ENCODE results near the gene STX11.

STX11 gene

DNA sequence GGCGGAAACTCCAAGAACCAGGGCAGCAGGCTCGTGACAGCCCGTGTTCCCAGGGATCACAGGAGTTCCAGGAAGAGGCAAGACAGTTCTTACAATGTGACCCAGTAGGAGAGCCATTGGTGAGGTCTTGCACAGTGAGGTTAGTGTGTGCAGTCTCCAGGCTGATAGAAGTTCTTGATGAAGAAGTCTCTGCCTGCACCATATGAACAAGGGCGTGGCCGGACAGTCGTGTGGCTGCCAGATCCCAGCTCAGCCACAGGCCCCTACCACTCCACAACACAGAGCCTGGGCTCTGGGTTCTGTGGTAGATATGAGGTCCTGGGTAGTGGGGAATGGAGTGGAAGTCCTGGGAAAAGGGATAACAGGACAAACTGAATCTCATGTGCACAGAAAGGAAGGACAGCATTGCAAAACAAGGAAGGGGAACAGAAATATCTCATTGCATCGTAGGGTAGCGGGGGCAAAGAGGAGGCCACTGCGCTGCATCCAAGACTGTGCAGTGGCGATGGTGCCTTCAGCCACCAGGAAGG lies 65.2 kb downstream of the STX11 start:
- DNase-seq (ENCODE audit: low read depth): peak; percentile 44

DNA sequence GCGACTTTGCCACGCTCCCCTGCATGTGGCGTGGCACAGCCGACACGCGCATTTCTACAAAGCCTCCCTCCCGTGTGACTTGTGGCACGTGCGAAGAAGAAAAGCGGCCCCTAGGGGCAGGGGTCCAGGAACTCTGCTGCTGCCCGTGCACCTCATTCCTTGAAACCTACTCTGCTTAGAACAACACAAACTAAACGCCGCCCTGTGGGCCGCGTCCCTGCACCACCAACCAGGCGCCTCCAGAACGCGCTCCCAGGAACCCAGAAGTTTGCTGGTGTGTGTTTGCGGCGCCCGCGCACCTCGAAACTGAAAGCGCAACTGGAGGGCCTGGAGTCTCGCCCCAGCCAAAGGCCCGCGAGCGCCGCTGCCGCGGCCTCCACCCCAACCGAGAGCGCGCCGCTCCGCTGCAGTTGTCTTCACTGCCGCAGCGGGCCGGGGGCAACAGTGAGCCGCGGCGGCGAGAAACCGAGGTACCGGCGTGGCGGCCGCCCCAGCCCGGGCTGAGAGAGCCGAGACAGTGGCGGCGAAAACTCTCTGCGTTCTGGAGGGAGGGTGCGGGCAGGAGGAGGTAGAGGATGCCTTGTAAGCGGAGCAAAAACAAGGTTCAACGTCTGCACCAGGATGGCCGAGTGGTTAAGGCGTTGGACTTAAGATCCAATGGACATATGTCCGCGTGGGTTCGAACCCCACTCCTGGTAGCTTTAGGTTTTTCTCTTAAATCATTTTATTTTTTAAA lies 65.8 kb downstream of the STX11 start:
- DNase-seq (ENCODE audit: low read depth): peak; percentile 96

GRCh38 chr6:144216668-144217218 lies 66.4 kb downstream of the STX11 start:
- DNase-seq (ENCODE audit: low read depth): peak; percentile 96

DNA sequence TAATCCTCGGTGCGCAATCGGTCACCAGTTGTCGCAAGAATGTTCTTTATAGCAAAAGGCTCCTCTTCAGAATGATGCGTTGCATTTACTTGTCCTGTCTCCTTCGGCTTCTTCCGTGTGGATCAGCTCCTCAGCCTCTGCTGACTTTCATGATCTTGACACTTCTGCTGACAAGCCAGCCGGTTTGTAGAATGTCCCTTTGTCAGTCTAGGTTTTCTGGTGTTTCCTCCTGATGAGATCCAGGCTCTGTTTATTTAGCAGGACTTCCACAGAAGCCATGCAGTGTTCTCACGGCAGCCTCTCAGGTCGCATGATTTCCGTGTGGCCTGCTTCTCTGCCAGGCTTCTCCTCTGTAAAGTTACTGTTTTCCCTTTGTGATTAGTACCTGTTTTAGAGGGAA lies 66.9 kb downstream of the STX11 start:
- no peak for DNase-seq (ENCODE audit: low read depth)

DNA sequence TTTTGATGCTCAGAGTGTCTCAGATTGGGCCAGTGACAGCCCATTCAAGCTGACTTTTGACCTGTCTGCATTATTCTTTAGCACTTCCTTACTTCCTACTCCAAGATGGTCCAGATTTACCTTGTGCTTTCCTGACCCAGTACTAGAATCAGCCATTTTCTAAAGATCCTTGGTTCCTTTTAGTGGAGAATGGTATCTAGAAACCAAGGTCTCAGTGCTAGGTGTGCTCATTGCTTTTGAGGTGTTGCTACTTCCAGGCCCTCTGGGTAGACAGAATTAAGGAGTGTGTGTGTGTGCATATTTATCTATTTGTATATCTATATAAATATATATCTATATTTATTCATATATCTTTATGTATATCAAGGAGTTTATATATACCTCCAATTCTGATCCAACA lies 67.5 kb downstream of the STX11 start:
- DNase-seq (ENCODE audit: low read depth): no peak

- DNase-seq (ENCODE audit: low read depth): peak; percentile 74
These were observed 68.9 kb downstream of the STX11 start for GRCh38 chr6:144219056-144219685.

GRCh38 chr6:144220031-144220790 lies 69.9 kb downstream of the STX11 start:
- no peak for DNase-seq (ENCODE audit: low read depth)

GRCh38 chr6:144223686-144224085 lies 73.4 kb downstream of the STX11 start:
- DNase-seq (ENCODE audit: low read depth): no peak

- no peak for DNase-seq (ENCODE audit: low read depth)
These were observed 81.4 kb downstream of the STX11 start for GRCh38 chr6:144231721-144232120.

- no peak for DNase-seq (ENCODE audit: low read depth)
These were observed 82.0 kb downstream of the STX11 start for GRCh38 chr6:144232176-144232831.

DNA sequence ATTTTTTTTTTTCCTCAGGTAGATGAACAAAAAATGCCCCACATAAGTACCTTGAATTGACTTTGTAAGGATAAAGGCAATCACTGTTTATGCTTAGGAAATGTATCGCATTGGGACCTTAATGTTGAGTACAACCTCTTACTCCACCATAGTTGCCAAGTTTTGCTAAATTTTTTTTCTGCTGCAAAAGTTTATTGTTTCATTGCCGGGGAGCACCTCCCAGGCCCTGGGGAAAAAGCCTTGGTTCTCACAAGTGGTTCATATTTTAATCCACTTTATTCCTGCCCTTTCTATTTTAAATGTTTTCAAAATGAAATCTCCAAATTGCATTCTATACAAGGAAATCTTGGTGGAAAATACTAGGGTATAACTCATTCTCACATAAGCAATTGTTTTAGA lies 82.5 kb downstream of the STX11 start:
- no peak for DNase-seq (ENCODE audit: low read depth)

DNA sequence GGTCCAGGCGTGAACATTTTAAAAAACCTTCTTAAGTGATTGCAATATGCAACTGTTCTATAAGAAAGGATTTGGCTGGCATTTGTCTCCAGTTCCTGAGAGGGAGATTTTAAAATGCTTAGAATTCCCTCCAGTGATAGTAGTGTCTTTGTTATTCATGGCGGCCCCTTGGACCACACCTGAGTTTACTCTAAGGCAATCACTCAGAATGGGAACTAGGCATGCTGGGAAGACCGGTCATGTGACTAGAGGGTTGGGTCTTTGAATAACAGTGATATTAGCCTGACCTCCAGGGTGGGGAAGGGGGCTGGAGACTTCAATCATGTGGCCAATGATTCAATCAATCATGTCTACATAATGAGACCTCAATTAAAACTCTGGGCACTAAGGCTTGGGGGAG lies 84.1 kb downstream of the STX11 start:
- no peak for DNase-seq (ENCODE audit: low read depth)

DNA sequence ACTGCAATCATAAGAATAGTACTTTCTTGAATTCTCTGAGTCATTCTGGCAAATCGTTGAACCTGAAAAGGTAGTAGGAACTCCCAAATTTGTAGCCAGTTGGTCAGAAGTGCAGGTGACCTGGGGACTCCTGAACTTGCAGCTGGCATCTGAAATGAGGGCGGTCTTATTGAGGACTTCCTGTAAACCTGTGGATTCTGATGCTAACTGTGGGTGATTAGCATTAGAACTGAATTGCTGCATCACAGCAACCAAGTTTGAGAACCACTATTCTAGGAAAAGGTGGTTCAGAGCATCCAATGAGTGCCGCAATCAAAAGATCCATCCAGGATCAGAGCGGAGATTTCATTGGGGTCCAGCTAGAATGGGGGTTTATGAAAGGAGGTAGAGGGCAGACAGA lies 84.6 kb downstream of the STX11 start:
- no peak for DNase-seq (ENCODE audit: low read depth)
